ENCODE measurements around the gene BRPF3.

The BRPF3 gene

DNA sequence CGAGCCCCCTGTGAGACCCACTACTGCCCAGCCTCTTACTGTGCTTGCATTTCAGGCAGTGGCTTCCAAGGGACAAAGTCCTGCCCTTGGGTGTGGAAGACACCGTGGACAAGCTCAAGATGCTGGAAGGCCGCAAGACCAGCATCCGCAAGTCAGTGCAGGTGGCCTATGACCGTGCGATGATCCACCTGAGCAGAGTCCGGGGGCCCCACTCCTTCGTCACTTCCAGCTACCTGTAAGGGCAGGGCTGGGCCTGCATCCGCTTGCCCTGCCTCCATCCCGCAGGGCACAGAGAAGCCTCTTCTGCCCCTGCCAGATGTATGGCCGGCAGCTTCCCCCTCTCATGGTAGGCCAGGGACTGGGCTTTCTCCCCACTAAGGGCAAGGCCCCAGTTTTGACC, 33.8 kb downstream of the BRPF3 start (continued):
- TF ChIP-seq, protein P1, sequence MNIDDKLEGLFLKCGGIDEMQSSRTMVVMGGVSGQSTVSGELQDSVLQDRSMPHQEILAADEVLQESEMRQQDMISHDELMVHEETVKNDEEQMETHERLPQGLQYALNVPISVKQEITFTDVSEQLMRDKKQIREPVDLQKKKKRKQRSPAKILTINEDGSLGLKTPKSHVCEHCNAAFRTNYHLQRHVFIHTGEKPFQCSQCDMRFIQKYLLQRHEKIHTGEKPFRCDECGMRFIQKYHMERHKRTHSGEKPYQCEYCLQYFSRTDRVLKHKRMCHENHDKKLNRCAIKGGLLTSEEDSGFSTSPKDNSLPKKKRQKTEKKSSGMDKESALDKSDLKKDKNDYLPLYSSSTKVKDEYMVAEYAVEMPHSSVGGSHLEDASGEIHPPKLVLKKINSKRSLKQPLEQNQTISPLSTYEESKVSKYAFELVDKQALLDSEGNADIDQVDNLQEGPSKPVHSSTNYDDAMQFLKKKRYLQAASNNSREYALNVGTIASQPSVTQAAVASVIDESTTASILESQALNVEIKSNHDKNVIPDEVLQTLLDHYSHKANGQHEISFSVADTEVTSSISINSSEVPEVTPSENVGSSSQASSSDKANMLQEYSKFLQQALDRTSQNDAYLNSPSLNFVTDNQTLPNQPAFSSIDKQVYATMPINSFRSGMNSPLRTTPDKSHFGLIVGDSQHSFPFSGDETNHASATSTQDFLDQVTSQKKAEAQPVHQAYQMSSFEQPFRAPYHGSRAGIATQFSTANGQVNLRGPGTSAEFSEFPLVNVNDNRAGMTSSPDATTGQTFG (tag by site-specific recombination; IDR thresholded peaks at IDR 0.05; ENCODE audit: borderline replicate concordance), result no peak
- no peak for TF ChIP-seq ZNF707 (tag by site-specific recombination; IDR thresholded peaks at IDR 0.05)
- TF ChIP-seq ZNF596 (tag by site-specific recombination; IDR thresholded peaks at IDR 0.05), result no peak
- no peak for TF ChIP-seq GLIS2 (tag by site-specific recombination; IDR thresholded peaks at IDR 0.05)
- no peak for TF ChIP-seq MZF1 (tag by site-specific recombination; IDR thresholded peaks at IDR 0.05; ENCODE audit: borderline replicate concordance)
- TF ChIP-seq, protein P2, sequence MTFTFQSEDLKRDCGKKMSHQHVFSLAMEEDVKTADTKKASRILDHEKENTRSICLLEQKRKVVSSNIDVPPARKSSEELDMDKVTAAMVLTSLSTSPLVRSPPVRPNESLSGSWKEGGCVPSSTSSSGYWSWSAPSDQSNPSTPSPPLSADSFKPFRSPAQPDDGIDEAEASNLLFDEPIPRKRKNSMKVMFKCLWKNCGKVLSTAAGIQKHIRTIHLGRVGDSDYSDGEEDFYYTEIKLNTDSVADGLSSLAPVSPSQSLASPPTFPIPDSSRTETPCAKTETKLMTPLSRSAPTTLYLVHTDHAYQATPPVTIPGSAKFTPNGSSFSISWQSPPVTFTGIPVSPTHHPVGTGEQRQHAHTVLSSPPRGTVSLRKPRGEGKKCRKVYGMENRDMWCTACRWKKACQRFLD (tag by site-specific recombination; IDR thresholded peaks at IDR 0.05), result no peak
- TF ChIP-seq FEZF1 (tag by site-specific recombination; IDR thresholded peaks at IDR 0.05), result no peak
- TF ChIP-seq KLF9 (tag by site-specific recombination; IDR thresholded peaks at IDR 0.05; ENCODE audit: low read depth), result no peak
- no peak for TF ChIP-seq ZNF600 (tag by site-specific recombination; IDR thresholded peaks at IDR 0.05)
- TF ChIP-seq ZNF626 (tag by site-specific recombination; IDR thresholded peaks at IDR 0.05), result no peak
- TF ChIP-seq ZNF843 (tag by site-specific recombination; IDR thresholded peaks at IDR 0.05), result no peak
- TF ChIP-seq ZNF76 (tag by site-specific recombination; IDR thresholded peaks at IDR 0.05; ENCODE audit: borderline replicate concordance, low read depth), result no peak
- TF ChIP-seq ZNF670 (tag by site-specific recombination; IDR thresholded peaks at IDR 0.05; ENCODE audit: low read depth), result no peak

DNA sequence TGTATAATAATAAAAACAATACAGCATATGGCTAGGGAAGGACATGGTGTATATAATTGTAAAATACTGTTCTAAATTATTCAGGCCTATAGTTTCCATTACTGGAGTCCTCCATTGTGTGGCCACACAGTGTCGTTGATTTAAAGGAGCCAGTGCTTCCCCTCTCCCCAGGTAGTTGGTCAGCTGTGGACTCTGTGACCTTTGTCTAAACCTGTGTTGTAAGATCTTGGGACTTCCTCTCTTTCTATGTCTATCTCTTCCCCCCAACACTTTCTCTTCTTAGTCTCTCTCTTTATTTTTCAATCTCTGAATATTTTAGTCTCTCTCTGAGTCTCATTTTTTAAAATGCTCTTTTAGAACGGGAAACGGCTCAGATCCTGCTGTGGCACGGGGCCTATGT, 35.6 kb downstream of the BRPF3 start:
- ChIA-PET POLR2A (no interaction called here), CTCF (no interaction called here)
- H3K36me3 ChIP-seq (ENCODE audit: control insufficient read depth in 2 of 2, insufficient read depth in 1 of 2, low read length in 2 of 2), result peaks cover 6 to 57% of the 10 kb centered on the region in 2 experiments
- H3K4me1 ChIP-seq (ENCODE audit: control insufficient read depth, insufficient read depth, low read length), result peaks cover 11% of the 10 kb centered on the region
- TF ChIP-seq ZNF114 (tag by site-specific recombination; IDR thresholded peaks at IDR 0.05), result no peak
- TF ChIP-seq, protein P3, sequence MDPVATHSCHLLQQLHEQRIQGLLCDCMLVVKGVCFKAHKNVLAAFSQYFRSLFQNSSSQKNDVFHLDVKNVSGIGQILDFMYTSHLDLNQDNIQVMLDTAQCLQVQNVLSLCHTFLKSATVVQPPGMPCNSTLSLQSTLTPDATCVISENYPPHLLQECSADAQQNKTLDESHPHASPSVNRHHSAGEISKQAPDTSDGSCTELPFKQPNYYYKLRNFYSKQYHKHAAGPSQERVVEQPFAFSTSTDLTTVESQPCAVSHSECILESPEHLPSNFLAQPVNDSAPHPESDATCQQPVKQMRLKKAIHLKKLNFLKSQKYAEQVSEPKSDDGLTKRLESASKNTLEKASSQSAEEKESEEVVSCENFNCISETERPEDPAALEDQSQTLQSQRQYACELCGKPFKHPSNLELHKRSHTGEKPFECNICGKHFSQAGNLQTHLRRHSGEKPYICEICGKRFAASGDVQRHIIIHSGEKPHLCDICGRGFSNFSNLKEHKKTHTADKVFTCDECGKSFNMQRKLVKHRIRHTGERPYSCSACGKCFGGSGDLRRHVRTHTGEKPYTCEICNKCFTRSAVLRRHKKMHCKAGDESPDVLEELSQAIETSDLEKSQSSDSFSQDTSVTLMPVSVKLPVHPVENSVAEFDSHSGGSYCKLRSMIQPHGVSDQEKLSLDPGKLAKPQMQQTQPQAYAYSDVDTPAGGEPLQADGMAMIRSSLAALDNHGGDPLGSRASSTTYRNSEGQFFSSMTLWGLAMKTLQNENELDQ (tag by site-specific recombination; IDR thresholded peaks at IDR 0.05; ENCODE audit: low read depth), result no peak
- H3K9me3 ChIP-seq (ENCODE audit: control insufficient read depth, insufficient read depth, low read depth, low read length), result no peaks in the 10 kb centered on the region
- H3K4me3 ChIP-seq (ENCODE audit: low read depth, low read length), result no peak overlapping the region
- no peak overlapping the region for H3K27ac ChIP-seq (ENCODE audit: extremely low read depth, low read depth, low read length)

DNA sequence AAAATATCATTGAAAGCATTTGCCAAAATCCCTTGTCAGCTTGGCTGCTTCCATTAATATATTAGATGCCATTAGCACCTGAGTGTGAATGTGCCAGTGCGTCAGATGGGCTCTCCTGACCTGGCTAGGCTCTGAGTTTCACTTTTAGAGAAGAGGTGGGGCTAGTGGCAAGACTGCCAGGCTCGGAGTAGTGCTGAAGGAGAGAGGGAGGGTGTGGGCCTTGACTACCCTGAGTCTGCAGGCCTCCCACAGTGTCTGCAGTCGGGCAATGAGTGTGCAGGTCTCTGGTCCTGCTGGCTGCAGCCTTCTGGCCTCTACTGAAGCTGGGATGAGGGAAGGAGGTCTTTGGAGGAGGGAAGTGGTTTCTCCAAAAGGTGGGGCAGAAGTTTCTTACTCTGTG, 38.8 kb downstream of the BRPF3 start:
- POLR2A ChIA-PET, result no interaction called here
- Histone ChIP-seq H3K4me1 (ENCODE audit: control insufficient read depth, insufficient read depth, low read length) (no peaks in the 10 kb centered on the region), H3K9me3 (ENCODE audit: control insufficient read depth, insufficient read depth, low read depth, low read length) (no peaks in the 10 kb centered on the region), H3K27ac (ENCODE audit: extremely low read depth, low read depth, low read length) (no peak overlapping the region), H3K36me3 (ENCODE audit: control insufficient read depth in 2 of 2, insufficient read depth in 1 of 2, low read length in 2 of 2) (peaks cover 6 to 30% of the 10 kb centered on the region in 2 experiments), H3K4me3 (ENCODE audit: low read depth, low read length) (no peak overlapping the region)
- CTCF ChIA-PET, result no interaction called here
- no peak for TF ChIP-seq ZNF175 (tag by site-specific recombination; IDR thresholded peaks at IDR 0.05)
- peak; percentile 22; the same call in 1 of the 2 replicates for TF ChIP-seq ZIC2 (tag by site-specific recombination; IDR thresholded peaks at IDR 0.05)

All from HEK293 (cell line).